K562 (cell line): ENCODE measurements around the gene DCAF5. TPM values are rescaled to one million over a fixed set of nuclear protein-coding genes. Genes with fewer than 3 reads are reported as not detected.

Experiments
- ATF1 ChIP-seq, 2 experiments: fragments of 450-650 bp in 1 of 2; IDR thresholded peaks; 2 replicates each; pipeline ENCODE4 v1.6.1; 2016; ENCODE audit warnings: missing compliant biosample characterization in 1 of 2, missing genetic modification characterization in 1 of 2
- C11orf30 ChIP-seq: fragments of 450-650 bp; IDR thresholded peaks from 2 replicates; pipeline ENCODE4 v1.6.1; 2016; ENCODE audit warnings: low read depth, mild to moderate bottlenecking
- FUS ChIP-seq: fragments of 200-400 bp; formaldehyde crosslinking; optimal IDR thresholded peaks from 2 replicates; pipeline ENCODE3; 2017; ENCODE audit warnings: low read depth, low read length
- HSF4 ChIP-seq: fragments of 250-450 bp; sonication (Bioruptor Pico); IDR thresholded peaks from 2 replicates; pipeline ENCODE4 v2.1.2; 2022; ENCODE audit warnings: mild to moderate bottlenecking, moderate library complexity, borderline replicate concordance
- MITF ChIP-seq: IDR thresholded peaks from 2 replicates; pipeline ENCODE4 v1.6.1; 2014; ENCODE audit warnings: antibody characterized with exemption
- TFAM ChIP-seq: fragments of 250-450 bp; sonication (Bioruptor Pico); conservative IDR thresholded peaks from 2 replicates; pipeline ENCODE4 v1.5.0; 2021; ENCODE audit warnings: mild to moderate bottlenecking, moderate library complexity
- polyA plus RNA-seq, 8 experiments: library from polyadenylated mRNA; depleted of rRNA in 4 of 8; stranded (reverse) in 5 of 8; unstranded in 3 of 8; fragments of >200 nt; fragmentation: Nextera tagmentation in 2 of 8; fragmentation: Illumina TruSeq in 1 of 8; extraction: Ambion mirVana in 2 of 8; extraction: Trizol in 1 of 8; gene quantifications; 2 replicates each; pipeline versions ENCODE4 v1.2.1 to v1.2.3, GENCODE V29; 2011 to 2014; ENCODE audit warnings: inconsistent platforms in 1 of 8, missing spikeins in 1 of 8
- total RNA-seq, 7 experiments: library from RNA; depleted of rRNA in 6 of 7; stranded (reverse); fragments of >200 nt in 6 of 7; fragmentation: Illumina TruSeq in 2 of 7; extraction: Trizol in 2 of 7; gene quantifications; 2 replicates each; pipeline versions ENCODE4 v1.2.1 to v1.2.3, GENCODE V29; 2011 to 2021; ENCODE audit warnings: low replicate concordance in 1 of 7
- TF ChIP-seq, protein P1 (sequence below): fragments of 450-650 bp; IDR thresholded peaks from 2 replicates; pipeline ENCODE4 v1.6.1; 2016; ENCODE audit warnings: mild to moderate bottlenecking, moderate library complexity

Gene DCAF5
- total and polyA plus RNA-seq, 9 of the 15 experiments (the other 6 are each of a cell fraction or from before 2014, with no cell fraction given), result 5.6 to 24.1 (median 12.7) TPM

DNA sequence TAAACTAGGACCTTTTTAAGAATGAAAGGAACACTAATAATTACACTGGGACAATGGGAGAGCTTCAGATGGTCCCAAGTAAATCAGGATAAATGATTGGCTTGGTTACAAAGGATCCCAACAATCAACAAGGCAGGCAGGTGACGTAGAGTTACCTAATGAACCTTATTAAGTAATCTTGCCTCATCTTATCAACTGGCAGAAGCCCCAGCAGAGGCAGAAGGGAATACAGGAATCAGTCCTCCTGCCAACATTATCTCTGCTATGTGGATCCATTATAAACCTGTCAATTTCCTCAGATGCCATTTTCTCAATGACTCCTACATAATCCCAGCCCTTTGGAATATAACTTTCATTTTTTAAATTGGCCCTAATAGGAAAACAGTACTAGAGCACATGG lies 11.4 kb downstream of the DCAF5 start (continued):
- TF ChIP-seq, protein P1, sequence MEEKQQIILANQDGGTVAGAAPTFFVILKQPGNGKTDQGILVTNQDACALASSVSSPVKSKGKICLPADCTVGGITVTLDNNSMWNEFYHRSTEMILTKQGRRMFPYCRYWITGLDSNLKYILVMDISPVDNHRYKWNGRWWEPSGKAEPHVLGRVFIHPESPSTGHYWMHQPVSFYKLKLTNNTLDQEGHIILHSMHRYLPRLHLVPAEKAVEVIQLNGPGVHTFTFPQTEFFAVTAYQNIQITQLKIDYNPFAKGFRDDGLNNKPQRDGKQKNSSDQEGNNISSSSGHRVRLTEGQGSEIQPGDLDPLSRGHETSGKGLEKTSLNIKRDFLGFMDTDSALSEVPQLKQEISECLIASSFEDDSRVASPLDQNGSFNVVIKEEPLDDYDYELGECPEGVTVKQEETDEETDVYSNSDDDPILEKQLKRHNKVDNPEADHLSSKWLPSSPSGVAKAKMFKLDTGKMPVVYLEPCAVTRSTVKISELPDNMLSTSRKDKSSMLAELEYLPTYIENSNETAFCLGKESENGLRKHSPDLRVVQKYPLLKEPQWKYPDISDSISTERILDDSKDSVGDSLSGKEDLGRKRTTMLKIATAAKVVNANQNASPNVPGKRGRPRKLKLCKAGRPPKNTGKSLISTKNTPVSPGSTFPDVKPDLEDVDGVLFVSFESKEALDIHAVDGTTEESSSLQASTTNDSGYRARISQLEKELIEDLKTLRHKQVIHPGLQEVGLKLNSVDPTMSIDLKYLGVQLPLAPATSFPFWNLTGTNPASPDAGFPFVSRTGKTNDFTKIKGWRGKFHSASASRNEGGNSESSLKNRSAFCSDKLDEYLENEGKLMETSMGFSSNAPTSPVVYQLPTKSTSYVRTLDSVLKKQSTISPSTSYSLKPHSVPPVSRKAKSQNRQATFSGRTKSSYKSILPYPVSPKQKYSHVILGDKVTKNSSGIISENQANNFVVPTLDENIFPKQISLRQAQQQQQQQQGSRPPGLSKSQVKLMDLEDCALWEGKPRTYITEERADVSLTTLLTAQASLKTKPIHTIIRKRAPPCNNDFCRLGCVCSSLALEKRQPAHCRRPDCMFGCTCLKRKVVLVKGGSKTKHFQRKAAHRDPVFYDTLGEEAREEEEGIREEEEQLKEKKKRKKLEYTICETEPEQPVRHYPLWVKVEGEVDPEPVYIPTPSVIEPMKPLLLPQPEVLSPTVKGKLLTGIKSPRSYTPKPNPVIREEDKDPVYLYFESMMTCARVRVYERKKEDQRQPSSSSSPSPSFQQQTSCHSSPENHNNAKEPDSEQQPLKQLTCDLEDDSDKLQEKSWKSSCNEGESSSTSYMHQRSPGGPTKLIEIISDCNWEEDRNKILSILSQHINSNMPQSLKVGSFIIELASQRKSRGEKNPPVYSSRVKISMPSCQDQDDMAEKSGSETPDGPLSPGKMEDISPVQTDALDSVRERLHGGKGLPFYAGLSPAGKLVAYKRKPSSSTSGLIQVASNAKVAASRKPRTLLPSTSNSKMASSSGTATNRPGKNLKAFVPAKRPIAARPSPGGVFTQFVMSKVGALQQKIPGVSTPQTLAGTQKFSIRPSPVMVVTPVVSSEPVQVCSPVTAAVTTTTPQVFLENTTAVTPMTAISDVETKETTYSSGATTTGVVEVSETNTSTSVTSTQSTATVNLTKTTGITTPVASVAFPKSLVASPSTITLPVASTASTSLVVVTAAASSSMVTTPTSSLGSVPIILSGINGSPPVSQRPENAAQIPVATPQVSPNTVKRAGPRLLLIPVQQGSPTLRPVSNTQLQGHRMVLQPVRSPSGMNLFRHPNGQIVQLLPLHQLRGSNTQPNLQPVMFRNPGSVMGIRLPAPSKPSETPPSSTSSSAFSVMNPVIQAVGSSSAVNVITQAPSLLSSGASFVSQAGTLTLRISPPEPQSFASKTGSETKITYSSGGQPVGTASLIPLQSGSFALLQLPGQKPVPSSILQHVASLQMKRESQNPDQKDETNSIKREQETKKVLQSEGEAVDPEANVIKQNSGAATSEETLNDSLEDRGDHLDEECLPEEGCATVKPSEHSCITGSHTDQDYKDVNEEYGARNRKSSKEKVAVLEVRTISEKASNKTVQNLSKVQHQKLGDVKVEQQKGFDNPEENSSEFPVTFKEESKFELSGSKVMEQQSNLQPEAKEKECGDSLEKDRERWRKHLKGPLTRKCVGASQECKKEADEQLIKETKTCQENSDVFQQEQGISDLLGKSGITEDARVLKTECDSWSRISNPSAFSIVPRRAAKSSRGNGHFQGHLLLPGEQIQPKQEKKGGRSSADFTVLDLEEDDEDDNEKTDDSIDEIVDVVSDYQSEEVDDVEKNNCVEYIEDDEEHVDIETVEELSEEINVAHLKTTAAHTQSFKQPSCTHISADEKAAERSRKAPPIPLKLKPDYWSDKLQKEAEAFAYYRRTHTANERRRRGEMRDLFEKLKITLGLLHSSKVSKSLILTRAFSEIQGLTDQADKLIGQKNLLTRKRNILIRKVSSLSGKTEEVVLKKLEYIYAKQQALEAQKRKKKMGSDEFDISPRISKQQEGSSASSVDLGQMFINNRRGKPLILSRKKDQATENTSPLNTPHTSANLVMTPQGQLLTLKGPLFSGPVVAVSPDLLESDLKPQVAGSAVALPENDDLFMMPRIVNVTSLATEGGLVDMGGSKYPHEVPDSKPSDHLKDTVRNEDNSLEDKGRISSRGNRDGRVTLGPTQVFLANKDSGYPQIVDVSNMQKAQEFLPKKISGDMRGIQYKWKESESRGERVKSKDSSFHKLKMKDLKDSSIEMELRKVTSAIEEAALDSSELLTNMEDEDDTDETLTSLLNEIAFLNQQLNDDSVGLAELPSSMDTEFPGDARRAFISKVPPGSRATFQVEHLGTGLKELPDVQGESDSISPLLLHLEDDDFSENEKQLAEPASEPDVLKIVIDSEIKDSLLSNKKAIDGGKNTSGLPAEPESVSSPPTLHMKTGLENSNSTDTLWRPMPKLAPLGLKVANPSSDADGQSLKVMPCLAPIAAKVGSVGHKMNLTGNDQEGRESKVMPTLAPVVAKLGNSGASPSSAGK, result no peak
- TF ChIP-seq C11orf30 (no peak), HSF4 (CRISPR knock-in tag) (no peak), ATF1 (CRISPR knock-in tag; IDR thresholded peaks at IDR 0.05) (no peak), ATF1 (tag; IDR thresholded peaks at IDR 0.05) (no peak), FUS (no peak), MITF (no peak), TFAM (CRISPR knock-in tag) (no peak)
- TF ChIP-seq, all 486 proteins: peak for 0
